Measurements from ENCODE around the gene SNRPA. TPM values are rescaled to one million over a fixed set of nuclear protein-coding genes. Genes with fewer than 3 reads are reported as not detected.
"Not testable (repeated sequence)": the region's sequence is repeated elsewhere in the genome, so short reads cannot be mapped to it uniquely, and the experiment has no call there.

The SNRPA gene
- total RNA-seq, 1 experiment from 2014 or later, result 134 TPM

- ChIA-PET POLR2A (no interaction called here), CTCF (no interaction called here)
- no peak for TF ChIP-seq CTCF (IDR thresholded peaks at IDR 0.05; ENCODE audit: insufficient read depth in 1 of 2, low read depth in 1 of 2, low read length in 1 of 2, severe bottlenecking in 1 of 2, unreplicated experiment in 1 of 2)
- no TSS peak for BruUV-seq (replicated peaks)
- Mint-ChIP-seq H3K4me3 (ENCODE audit: unreplicated experiment) (no peak overlapping the region), H3K27ac (ENCODE audit: unreplicated experiment) (no peak overlapping the region), H3K36me3 (ENCODE audit: insufficient read depth, unreplicated experiment) (peaks cover 2% of the 10 kb centered on the region), H3K9me3 (ENCODE audit: unreplicated experiment) (no peaks in the 10 kb centered on the region), H3K27me3 (ENCODE audit: insufficient read depth, unreplicated experiment) (no peaks in the 10 kb centered on the region), H3K4me1 (ENCODE audit: low read depth, unreplicated experiment) (peaks cover 15% of the 10 kb centered on the region)
- H3K36me3 ChIP-seq (ENCODE audit: control insufficient read depth, insufficient read depth, low read length), result no peaks in the 10 kb centered on the region; the same call in 1 of the 2 replicates
- H3K9me3 ChIP-seq, result no peaks in the 10 kb centered on the region
- no peaks in the 10 kb centered on the region for H3K27me3 ChIP-seq (replicated peaks; ENCODE audit: control insufficient read depth, insufficient read depth, low read length)
- intact Hi-C loops (cut with micrococcal nuclease; ENCODE audit: unreplicated experiment), result no loop called here
- no peak overlapping the region for H3K4me3 ChIP-seq (ENCODE audit: low read depth, low read length)
- DNase-seq, result no peak
- no peaks in the 10 kb centered on the region for H3K4me1 ChIP-seq
Observed at GRCh38 chr19:40783711-40784110, 32.7 kb downstream of the SNRPA start.

GRCh38 chr19:40784146-40784545 is 33.1 kb downstream of the SNRPA start:
- DNase-seq; BruUV-seq (replicated peaks); H3K36me3 ChIP-seq (ENCODE audit: control insufficient read depth, insufficient read depth, low read length); H3K4me3 ChIP-seq (ENCODE audit: low read depth, low read length); H3K9me3 Mint-ChIP-seq (ENCODE audit: unreplicated experiment); H3K36me3 Mint-ChIP-seq (ENCODE audit: insufficient read depth, unreplicated experiment); intact Hi-C loops (cut with micrococcal nuclease; ENCODE audit: unreplicated experiment); H3K4me1 ChIP-seq; H3K4me3 Mint-ChIP-seq (ENCODE audit: unreplicated experiment); POLR2A ChIA-PET; H3K27me3 ChIP-seq (replicated peaks; ENCODE audit: control insufficient read depth, insufficient read depth, low read length); H3K27me3 Mint-ChIP-seq (ENCODE audit: insufficient read depth, unreplicated experiment); H3K9me3 ChIP-seq; H3K27ac Mint-ChIP-seq (ENCODE audit: unreplicated experiment): not testable (repeated sequence)
- CTCF ChIA-PET, result interaction anchor here (0.7 kb wide), 1 partner anchor 923 kb away, joined by 4 read pairs; no protein-coding TSS in a partner anchor
- peaks cover 11% of the 10 kb centered on the region for H3K4me1 Mint-ChIP-seq (ENCODE audit: low read depth, unreplicated experiment)

GRCh38 chr19:40785526-40785925 is 34.5 kb downstream of the SNRPA start:
- no peaks in the 10 kb centered on the region for H3K9me3 Mint-ChIP-seq (ENCODE audit: unreplicated experiment)
- ChIA-PET POLR2A (no interaction called here), CTCF (interaction anchor here (0.9 kb wide), 1 partner anchor 13 kb away, joined by 5 read pairs; the partner anchor contains the start of gene EGLN2)

More at GRCh38 chr19:40785526-40785925, 34.5 kb downstream of the SNRPA start:
- no peaks in the 10 kb centered on the region for H3K27me3 ChIP-seq (replicated peaks; ENCODE audit: control insufficient read depth, insufficient read depth, low read length)
- H3K4me3 ChIP-seq (ENCODE audit: low read depth, low read length), result no peak overlapping the region
- no peak for TF ChIP-seq CTCF (IDR thresholded peaks at IDR 0.05; ENCODE audit: insufficient read depth in 1 of 2, low read depth in 1 of 2, low read length in 1 of 2, severe bottlenecking in 1 of 2, unreplicated experiment in 1 of 2)
- H3K36me3 Mint-ChIP-seq (ENCODE audit: insufficient read depth, unreplicated experiment), result no peaks in the 10 kb centered on the region
- no TSS peak for BruUV-seq (replicated peaks)
- H3K36me3 ChIP-seq (ENCODE audit: control insufficient read depth, insufficient read depth, low read length), result no peaks in the 10 kb centered on the region; the same call in 1 of the 2 replicates
- no peaks in the 10 kb centered on the region for H3K27me3 Mint-ChIP-seq (ENCODE audit: insufficient read depth, unreplicated experiment)
- no peak overlapping the region for H3K4me3 Mint-ChIP-seq (ENCODE audit: unreplicated experiment)
- H3K27ac Mint-ChIP-seq (ENCODE audit: unreplicated experiment), result no peak overlapping the region
- no peaks in the 10 kb centered on the region for H3K4me1 ChIP-seq
- DNase-seq, result no peak
- H3K4me1 Mint-ChIP-seq (ENCODE audit: low read depth, unreplicated experiment), result peaks cover 9% of the 10 kb centered on the region
- intact Hi-C loops (cut with micrococcal nuclease; ENCODE audit: unreplicated experiment), result no loop called here
- H3K9me3 ChIP-seq, result no peaks in the 10 kb centered on the region

All from Caco-2 (cell line).